ENCODE results near the gene RSPO4. TPM values are rescaled to one million over a fixed set of nuclear protein-coding genes. Genes with fewer than 3 reads are reported as not detected.

Gene RSPO4
- total RNA-seq, 1 donor from 2014 or later = not detected

- DNase-seq (ENCODE audit: low read depth, low spot score) = no peak
These were observed 59.5 kb downstream of the RSPO4 start for GRCh38 chr20:942611-943010.

GRCh38 chr20:940926-941325 is 61.2 kb downstream of the RSPO4 start:
- DNase-seq (ENCODE audit: low read depth, low spot score) = no peak

GRCh38 chr20:939606-940005 is 62.5 kb downstream of the RSPO4 start:
- DNase-seq (ENCODE audit: low read depth, low spot score) = no peak

GRCh38 chr20:934186-934840 is 67.8 kb downstream of the RSPO4 start:
- DNase-seq (ENCODE audit: low read depth, low spot score) = no peak

- no peak for DNase-seq (ENCODE audit: low read depth, low spot score)
These were observed 69.1 kb downstream of the RSPO4 start for GRCh38 chr20:933029-933428.

- no peak for DNase-seq (ENCODE audit: low read depth, low spot score)
These were observed 70.7 kb downstream of the RSPO4 start for GRCh38 chr20:931401-931800.

GRCh38 chr20:926670-927069 is 75.4 kb downstream of the RSPO4 start:
- DNase-seq (ENCODE audit: low read depth, low spot score) = no peak

GRCh38 chr20:925516-925915 is 76.6 kb downstream of the RSPO4 start:
- DNase-seq (ENCODE audit: low read depth, low spot score) = no peak

- DNase-seq (ENCODE audit: low read depth, low spot score) = no peak
These were observed 77.5 kb downstream of the RSPO4 start for GRCh38 chr20:924639-925038.

- DNase-seq (ENCODE audit: low read depth, low spot score) = no peak
These were observed 79.3 kb downstream of the RSPO4 start for GRCh38 chr20:922781-923180.

GRCh38 chr20:921068-921467 is 81.0 kb downstream of the RSPO4 start:
- no peak for DNase-seq (ENCODE audit: low read depth, low spot score)

- no peak for DNase-seq (ENCODE audit: low read depth, low spot score)
These were observed 81.8 kb downstream of the RSPO4 start for GRCh38 chr20:920311-920710.

- DNase-seq (ENCODE audit: low read depth, low spot score) = no peak
These were observed 82.6 kb downstream of the RSPO4 start for GRCh38 chr20:919491-919916.

- DNase-seq (ENCODE audit: low read depth, low spot score) = no peak
These were observed 84.7 kb downstream of the RSPO4 start for GRCh38 chr20:917416-917815.

- no peak for DNase-seq (ENCODE audit: low read depth, low spot score)
These were observed 85.3 kb downstream of the RSPO4 start for GRCh38 chr20:916825-917224.

GRCh38 chr20:916125-916799 is 85.8 kb downstream of the RSPO4 start, which contains the start of gene ANGPT4:
Gene ANGPT4, minus strand, starts transcription at chr20:916334. Its CDS starts 120 bp downstream, at chr20:916214.
- no peak for DNase-seq (ENCODE audit: low read depth, low spot score)

GRCh38 chr20:914727-915498 is 87.2 kb downstream of the RSPO4 start:
- no peak for DNase-seq (ENCODE audit: low read depth, low spot score)

GRCh38 chr20:913306-913849 is 88.7 kb downstream of the RSPO4 start:
- no peak for DNase-seq (ENCODE audit: low read depth, low spot score)

GRCh38 chr20:911882-912600 is 90.1 kb downstream of the RSPO4 start:
- no peak for DNase-seq (ENCODE audit: low read depth, low spot score)

GRCh38 chr20:910870-911770 is 91.0 kb downstream of the RSPO4 start:
- DNase-seq (ENCODE audit: low read depth, low spot score) = no peak
